Measurements from ENCODE around the gene COPB2.

Gene COPB2

GRCh38 chr3:139311557-139311956, 77.9 kb downstream of the COPB2 start:
- Histone ChIP-seq H3K9me3 (no peaks in the 10 kb centered on the region), H3K4me2 (no peak overlapping the region), H3K4me3 (no peak overlapping the region), H3K27ac (no peak overlapping the region), H4K20me1 (no peaks in the 10 kb centered on the region), H3K27me3 (no peaks in the 10 kb centered on the region), H3K36me3 (no peaks in the 10 kb centered on the region), H3K4me1 (peaks cover 2% of the 10 kb centered on the region; the same call in 1 of the 2 replicates), H3K9ac (no peak overlapping the region)
- no peak for TF ChIP-seq Cebpa-rat (IDR thresholded peaks at IDR 0.05)

- no peak overlapping the region for H3K27ac ChIP-seq
- H3K27me3 ChIP-seq: no peaks in the 10 kb centered on the region
- peaks cover 12% of the 10 kb centered on the region for H3K4me1 ChIP-seq
- no peaks in the 10 kb centered on the region for H3K36me3 ChIP-seq
- H4K20me1 ChIP-seq: no peaks in the 10 kb centered on the region
- H3K9me3 ChIP-seq: no peaks in the 10 kb centered on the region
- H3K4me2 ChIP-seq: no peak overlapping the region
- no peak overlapping the region for H3K4me3 ChIP-seq
- no peak for TF ChIP-seq Cebpa-rat (IDR thresholded peaks at IDR 0.05)
- H3K9ac ChIP-seq: no peak overlapping the region
Observed at GRCh38 chr3:139310474-139310933, 78.9 kb downstream of the COPB2 start.

DNA sequence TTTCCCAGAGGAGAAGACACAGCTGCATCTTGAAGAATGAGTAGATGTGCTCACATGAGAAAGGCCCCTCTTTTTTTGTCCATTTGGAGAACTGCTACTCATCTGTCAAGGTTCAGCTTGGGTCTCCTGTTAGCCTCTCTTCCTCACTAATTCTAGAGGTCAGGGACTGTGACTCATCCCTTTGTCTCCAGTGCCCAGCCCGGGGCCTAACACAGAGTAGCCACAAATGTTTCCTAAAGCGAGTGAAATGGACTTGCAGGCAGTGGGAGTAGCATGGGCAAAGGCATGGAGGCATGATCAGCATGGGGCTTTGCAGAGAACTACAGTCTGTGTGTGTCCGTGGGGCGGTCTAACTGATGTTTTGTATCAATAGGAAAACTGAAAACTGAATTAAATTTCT, 79.6 kb downstream of the COPB2 start:
- H3K9ac ChIP-seq: no peak overlapping the region
- H3K36me3 ChIP-seq: no peaks in the 10 kb centered on the region
- no peaks in the 10 kb centered on the region for H3K9me3 ChIP-seq
- no peak for TF ChIP-seq Cebpa-rat (IDR thresholded peaks at IDR 0.05)
- H4K20me1 ChIP-seq: no peaks in the 10 kb centered on the region
- peaks cover 16% of the 10 kb centered on the region for H3K4me1 ChIP-seq
- no peaks in the 10 kb centered on the region for H3K27me3 ChIP-seq
- no peak overlapping the region for H3K27ac ChIP-seq
- no peak overlapping the region for H3K4me2 ChIP-seq
- no peak overlapping the region for H3K4me3 ChIP-seq

GRCh38 chr3:139309061-139309591, 80.3 kb downstream of the COPB2 start:
- TF ChIP-seq Cebpa-rat (IDR thresholded peaks at IDR 0.05): no peak
- H3K27me3 ChIP-seq: no peaks in the 10 kb centered on the region
- H3K4me2 ChIP-seq: no peak overlapping the region
- no peak overlapping the region for H3K9ac ChIP-seq
- H3K4me1 ChIP-seq: peaks cover 16% of the 10 kb centered on the region
- no peak overlapping the region for H3K27ac ChIP-seq
- no peaks in the 10 kb centered on the region for H3K36me3 ChIP-seq
- no peak overlapping the region for H3K4me3 ChIP-seq
- H4K20me1 ChIP-seq: no peaks in the 10 kb centered on the region
- H3K9me3 ChIP-seq: no peaks in the 10 kb centered on the region

- Histone ChIP-seq H3K4me3 (no peak overlapping the region), H3K27ac (no peak overlapping the region), H3K9ac (no peak overlapping the region)
Observed at GRCh38 chr3:139308560-139308959, 80.9 kb downstream of the COPB2 start.

DNA sequence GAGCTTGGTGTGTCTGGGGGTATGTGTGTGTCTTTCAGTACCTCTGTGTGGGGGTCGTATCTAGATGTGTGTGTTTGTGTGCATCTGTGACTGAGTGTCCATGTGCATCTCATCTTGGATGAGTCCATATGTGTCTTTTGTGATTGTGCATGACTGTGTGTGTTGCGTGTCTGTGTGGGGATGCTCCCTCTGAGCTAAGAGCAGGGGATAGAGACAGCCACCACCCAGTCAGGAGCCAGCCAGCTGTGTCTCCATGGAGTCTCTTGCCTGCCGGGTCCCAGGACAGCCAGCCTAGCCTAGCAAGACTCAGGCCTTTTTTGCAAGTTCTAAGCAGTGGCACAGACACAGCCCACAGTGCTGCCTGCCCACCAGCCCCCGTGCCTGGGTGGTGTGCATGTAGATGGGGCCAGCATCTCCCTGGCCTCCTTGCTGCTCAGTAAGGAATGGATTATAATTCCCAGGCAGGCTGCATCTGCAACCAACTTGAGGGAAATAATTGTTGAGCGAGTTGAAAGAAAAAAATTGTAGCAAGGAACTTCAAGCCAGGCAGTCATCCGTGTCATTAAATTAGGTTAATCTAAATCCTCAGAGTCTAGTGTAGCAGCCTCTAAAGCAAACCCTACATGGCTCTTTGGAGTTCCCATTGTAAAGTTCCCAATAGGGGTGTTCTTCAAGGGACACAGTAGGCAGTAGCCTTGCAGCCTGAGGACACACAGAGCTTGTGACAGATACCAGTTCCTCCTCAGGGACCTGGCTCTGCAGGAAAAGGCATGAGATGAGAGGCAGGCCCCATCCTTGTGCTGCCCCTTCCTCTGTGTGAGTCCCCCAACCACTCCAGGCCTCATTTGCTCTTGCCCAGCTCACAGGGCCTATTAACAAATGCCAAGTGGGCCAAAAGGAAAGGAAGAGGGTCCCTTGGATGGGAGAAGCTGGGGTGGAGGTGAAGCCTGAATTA, 81.6 kb downstream of the COPB2 start:
- Histone ChIP-seq H3K27ac (no peak overlapping the region), H3K36me3 (no peaks in the 10 kb centered on the region), H3K9me3 (no peaks in the 10 kb centered on the region), H3K4me2 (no peak overlapping the region), H3K9ac (no peak overlapping the region), H3K4me1 (peaks cover 19% of the 10 kb centered on the region), H4K20me1 (no peaks in the 10 kb centered on the region), H3K27me3 (no peaks in the 10 kb centered on the region), H3K4me3 (no peak overlapping the region)
- TF ChIP-seq Cebpa-rat (IDR thresholded peaks at IDR 0.05): no peak

More at GRCh38 chr3:139308560-139308959, 80.9 kb downstream of the COPB2 start:
- no peak for TF ChIP-seq Cebpa-rat (IDR thresholded peaks at IDR 0.05)
- H3K4me2 ChIP-seq: no peak overlapping the region
- peaks cover 16% of the 10 kb centered on the region for H3K4me1 ChIP-seq
- no peaks in the 10 kb centered on the region for H3K27me3 ChIP-seq
- no peaks in the 10 kb centered on the region for H3K36me3 ChIP-seq
- H3K9me3 ChIP-seq: no peaks in the 10 kb centered on the region
- H4K20me1 ChIP-seq: no peaks in the 10 kb centered on the region

Measured in BLaER1 (cell line).